Measurements from ENCODE around the gene HES3.

- TF ChIP-seq, protein P1, sequence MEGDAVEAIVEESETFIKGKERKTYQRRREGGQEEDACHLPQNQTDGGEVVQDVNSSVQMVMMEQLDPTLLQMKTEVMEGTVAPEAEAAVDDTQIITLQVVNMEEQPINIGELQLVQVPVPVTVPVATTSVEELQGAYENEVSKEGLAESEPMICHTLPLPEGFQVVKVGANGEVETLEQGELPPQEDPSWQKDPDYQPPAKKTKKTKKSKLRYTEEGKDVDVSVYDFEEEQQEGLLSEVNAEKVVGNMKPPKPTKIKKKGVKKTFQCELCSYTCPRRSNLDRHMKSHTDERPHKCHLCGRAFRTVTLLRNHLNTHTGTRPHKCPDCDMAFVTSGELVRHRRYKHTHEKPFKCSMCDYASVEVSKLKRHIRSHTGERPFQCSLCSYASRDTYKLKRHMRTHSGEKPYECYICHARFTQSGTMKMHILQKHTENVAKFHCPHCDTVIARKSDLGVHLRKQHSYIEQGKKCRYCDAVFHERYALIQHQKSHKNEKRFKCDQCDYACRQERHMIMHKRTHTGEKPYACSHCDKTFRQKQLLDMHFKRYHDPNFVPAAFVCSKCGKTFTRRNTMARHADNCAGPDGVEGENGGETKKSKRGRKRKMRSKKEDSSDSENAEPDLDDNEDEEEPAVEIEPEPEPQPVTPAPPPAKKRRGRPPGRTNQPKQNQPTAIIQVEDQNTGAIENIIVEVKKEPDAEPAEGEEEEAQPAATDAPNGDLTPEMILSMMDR (IDR thresholded peaks at IDR 0.05) = no peak
- no peak for TF ChIP-seq ZFX (IDR thresholded peaks at IDR 0.05; ENCODE audit: borderline replicate concordance)
Observed at GRCh38 chr1:6269720-6270400, 25.9 kb downstream of the HES3 start.
